GM12865 (cell line): ENCODE results near the gene EPB41L4B.

ENCODE experiments used
- DNase-seq: peaks from one replicate; pipeline ENCODE4 v3.0.0; 2010; ENCODE audit warnings: low read depth
- H3K4me3 ChIP-seq: 2 replicates; pipeline ENCODE4 v1.5.1; 2011; ENCODE audit warnings: mild to moderate bottlenecking, low read depth, low read length, control low read depth
- CTCF ChIP-seq: IDR thresholded peaks from 2 replicates; pipeline ENCODE4 v1.5.1; 2011; ENCODE audit warnings: low read length, control low read depth, low read depth, inconsistent platforms; ENCODE audit not compliant: insufficient read depth; ENCODE audit errors: missing control alignments

The EPB41L4B gene

DNA sequence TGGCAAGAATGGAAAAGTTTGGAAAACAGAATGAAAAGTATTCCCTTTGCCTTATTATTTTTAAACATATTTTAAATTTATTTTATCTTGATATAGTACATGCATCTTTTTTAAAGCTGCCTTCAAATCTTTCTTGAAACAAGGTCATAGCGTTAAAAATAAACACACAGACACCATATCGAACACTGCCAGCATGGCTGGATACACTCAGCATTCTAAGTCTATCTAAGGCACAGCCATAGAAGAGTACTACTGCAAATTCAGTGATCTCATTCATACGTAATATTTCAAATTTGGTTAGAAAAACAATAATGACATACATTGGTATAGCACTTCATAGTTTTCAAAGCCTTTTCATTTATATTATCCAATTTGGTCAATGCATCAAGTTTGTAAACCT lies 57.5 kb downstream of the EPB41L4B start:
- no peak for DNase-seq
- TF ChIP-seq CTCF, result no peak
- H3K4me3 ChIP-seq, result no peak overlapping the region

GRCh38 chr9:109258481-109259302 lies 62.2 kb downstream of the EPB41L4B start:
- no peak for TF ChIP-seq CTCF
- H3K4me3 ChIP-seq, result no peak overlapping the region
- DNase-seq, result no peak

DNA sequence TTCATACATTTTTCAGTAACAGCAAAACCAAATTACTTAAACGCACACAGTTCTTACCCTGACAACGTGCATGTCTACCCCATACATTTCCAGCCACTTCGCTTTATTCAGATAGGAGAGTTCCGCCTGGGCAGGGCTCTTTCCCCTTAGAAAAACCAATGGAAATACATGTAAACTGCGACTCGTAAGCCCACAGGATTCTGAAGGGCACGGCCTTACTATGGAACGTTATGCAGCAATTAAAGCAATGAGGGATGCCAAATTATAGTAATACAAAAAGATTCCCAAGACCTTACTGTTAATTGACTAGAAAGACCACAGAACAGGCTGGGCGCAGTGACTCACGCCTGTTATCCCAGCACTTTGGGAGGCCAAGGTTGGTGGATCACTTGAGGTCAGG lies 64.5 kb downstream of the EPB41L4B start:
- H3K4me3 ChIP-seq, result no peak overlapping the region
- TF ChIP-seq CTCF, result no peak
- no peak for DNase-seq

DNA sequence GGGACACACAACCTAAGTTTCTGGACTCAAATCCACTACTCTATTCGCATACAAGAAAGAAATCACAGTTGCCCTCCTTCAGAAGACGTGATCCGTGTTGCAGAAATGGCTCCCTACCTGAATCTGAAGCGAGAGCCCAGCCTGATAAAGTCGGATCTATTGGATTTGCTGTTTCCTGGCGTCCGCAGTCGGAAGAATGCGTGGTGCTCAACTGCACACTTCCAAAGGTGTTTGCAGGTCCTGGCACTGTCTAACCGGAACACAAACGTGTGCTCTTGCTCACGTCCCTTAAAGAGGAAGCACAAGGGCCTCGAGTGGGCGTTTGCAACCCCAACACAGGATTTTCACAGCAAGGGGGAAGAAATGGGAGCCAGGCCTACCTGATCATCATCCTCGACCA lies 65.5 kb downstream of the EPB41L4B start:
- no peak for TF ChIP-seq CTCF
- no peak overlapping the region for H3K4me3 ChIP-seq
- DNase-seq, result no peak

- TF ChIP-seq CTCF, result no peak
- DNase-seq, result no peak
These were observed 66.5 kb downstream of the EPB41L4B start for GRCh38 chr9:109254317-109254716.

DNA sequence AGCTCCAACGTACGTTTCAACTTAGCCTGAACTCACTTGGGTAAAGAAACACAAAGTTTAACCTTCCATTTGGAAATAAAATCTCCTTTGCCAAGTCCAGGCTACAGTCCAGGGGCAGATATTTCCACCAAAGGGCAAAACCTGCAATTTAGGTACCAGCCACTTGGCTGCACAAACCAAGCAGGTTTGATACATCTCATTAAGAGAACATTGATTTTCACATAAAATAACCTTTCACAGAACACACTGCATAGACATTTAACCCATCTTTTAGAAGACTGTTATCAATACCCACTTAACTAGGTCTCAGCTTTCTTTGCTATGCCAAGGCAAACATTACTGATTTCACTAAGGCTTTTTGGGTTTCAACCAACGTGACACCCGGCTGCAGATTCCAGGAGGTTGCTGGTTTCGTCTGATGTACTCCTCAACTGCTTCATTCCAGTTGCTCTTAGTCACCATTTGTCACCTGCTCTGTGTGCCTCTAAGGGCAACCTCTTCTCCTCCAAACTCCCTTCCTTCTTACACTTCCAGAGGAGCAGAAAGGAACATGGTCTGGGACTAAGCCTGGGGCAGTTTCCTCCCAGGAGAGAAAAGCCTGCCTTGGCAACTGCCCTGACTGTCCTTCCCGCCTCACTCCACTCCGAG lies 67.1 kb downstream of the EPB41L4B start:
- H3K4me3 ChIP-seq, result no peak overlapping the region
- TF ChIP-seq CTCF, result no peak
- DNase-seq, result no peak

More at GRCh38 chr9:109254317-109254716, 66.5 kb downstream of the EPB41L4B start:
- no peak overlapping the region for H3K4me3 ChIP-seq
